Ammon's horn (tissue), 1 donor: Measurements from ENCODE around the gene FUBP3.

Source experiments
- DNase-seq: peaks from one replicate; pipeline ENCODE4 v3.0.0-alpha.2; 2016; ENCODE audit warnings: low spot score

Gene FUBP3, protein sequence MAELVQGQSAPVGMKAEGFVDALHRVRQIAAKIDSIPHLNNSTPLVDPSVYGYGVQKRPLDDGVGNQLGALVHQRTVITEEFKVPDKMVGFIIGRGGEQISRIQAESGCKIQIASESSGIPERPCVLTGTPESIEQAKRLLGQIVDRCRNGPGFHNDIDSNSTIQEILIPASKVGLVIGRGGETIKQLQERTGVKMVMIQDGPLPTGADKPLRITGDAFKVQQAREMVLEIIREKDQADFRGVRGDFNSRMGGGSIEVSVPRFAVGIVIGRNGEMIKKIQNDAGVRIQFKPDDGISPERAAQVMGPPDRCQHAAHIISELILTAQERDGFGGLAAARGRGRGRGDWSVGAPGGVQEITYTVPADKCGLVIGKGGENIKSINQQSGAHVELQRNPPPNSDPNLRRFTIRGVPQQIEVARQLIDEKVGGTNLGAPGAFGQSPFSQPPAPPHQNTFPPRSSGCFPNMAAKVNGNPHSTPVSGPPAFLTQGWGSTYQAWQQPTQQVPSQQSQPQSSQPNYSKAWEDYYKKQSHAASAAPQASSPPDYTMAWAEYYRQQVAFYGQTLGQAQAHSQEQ

DNA sequence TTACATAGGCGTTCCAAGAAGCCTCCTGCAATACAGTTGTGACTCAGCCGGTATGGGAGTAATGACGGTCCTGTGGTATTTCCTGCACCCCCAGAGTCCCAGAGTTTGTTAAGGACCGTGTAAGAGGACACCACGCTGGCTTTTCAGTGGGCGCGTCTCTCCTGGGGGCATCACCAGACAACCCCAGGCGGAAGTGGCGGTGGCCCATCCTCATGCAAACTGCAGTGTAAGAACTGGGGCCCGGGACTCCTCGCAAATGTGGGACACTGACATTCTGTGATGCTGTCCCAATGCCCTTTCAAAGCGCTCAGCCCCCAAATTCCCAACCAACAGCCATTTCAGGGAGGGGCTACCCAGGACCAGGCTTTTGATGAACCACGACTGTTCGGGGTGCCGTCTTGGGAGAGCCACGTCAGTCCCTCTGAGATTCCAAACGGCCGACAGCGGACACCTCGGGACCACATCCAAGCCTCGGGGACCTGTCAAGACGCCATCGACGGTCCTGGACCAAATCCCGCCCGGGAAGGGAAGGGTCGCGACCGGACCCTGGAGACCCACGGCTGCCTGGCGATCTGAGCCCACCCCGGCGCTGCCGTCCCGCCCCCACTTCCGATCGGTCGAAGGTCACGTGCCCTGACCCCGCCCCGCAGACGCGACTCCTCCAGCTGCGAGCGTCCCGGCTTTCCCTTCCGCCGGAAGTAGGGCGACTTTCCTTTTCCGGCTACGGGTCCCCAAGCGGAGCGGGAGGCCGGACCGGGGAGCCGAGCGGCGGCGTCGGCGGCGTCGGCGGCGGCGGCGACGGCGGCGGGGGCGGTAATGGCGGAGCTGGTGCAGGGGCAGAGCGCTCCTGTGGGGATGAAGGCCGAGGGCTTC, at the start of gene FUBP3:
TSS of gene FUBP3 (plus strand) at position 713 of the 873 bp plus-strand sequence. CDS start at position 817, 104 bp downstream.
- DNase-seq, result peak; percentile 91

DNA sequence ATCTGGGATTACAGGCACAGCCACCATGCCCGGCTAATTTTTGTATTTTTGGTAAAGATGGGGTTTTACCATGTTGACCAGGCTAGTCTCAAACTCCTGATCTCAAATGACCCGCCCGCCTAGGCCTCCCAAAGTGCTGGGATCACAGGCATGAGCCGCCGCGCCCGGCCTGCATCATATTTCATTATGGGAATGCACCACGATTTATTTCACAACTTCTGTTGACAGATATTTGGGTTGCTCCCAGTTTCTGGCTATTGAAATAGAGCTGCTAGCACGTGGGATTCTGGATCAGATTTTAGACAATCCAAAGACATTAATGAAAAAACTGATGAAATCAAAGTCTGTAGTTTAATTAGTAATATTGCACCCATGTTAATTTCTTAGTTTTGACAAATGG, 48.4 kb upstream of the FUBP3 start:
- DNase-seq, result no peak

DNA sequence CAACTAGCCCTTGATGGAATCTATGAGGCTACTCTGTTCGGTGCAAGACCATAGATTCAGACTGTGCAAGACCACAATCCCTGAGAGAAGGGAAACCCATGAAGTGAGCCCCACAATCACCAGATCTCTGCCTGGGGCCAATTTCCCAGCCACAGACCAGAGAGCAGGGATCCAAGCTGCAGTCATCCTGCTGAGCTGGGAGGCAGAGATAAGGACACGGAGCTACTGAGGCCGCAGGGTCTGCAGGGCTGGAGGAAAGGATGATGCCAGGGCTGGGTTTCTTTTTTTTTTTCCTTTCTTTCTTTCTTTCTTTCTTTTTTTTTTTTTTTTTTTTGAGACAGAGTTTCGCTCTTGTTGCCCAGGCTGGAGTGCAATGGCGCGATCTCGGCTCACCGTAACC, 47.7 kb upstream of the FUBP3 start:
- no peak for DNase-seq

DNA sequence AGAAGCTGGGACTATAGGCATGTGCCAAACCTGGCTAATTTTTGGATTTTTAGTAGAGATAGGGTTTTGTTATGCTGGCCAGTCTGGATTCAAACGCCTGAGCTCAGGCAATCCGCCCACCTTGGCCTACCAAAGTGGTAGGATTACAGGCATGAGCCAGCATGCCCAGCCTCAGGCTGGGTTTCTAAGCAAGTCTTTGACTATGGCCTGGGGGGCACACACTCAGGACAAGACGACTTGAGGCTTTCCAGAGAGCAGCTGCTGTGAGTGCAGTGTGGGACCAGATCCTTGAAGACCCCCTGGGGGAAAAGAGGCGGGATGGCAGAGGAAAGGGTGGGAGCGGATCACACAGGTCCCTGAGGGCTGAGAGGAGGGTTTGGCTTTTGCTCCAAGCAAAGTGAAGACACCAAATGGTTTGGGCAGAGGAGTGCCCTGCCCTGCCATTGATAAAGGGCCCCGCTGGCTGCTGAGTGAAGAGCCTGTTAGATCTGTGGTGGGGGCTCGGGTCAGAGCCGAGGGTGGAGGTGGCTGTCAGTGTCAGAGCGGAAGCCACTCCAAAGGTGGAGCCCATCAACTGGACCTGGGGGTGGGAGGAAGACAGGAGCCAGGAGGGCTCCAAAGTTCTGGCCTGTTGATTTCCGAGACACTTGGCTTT, 46.8 kb upstream of the FUBP3 start:
- no peak for DNase-seq

DNA sequence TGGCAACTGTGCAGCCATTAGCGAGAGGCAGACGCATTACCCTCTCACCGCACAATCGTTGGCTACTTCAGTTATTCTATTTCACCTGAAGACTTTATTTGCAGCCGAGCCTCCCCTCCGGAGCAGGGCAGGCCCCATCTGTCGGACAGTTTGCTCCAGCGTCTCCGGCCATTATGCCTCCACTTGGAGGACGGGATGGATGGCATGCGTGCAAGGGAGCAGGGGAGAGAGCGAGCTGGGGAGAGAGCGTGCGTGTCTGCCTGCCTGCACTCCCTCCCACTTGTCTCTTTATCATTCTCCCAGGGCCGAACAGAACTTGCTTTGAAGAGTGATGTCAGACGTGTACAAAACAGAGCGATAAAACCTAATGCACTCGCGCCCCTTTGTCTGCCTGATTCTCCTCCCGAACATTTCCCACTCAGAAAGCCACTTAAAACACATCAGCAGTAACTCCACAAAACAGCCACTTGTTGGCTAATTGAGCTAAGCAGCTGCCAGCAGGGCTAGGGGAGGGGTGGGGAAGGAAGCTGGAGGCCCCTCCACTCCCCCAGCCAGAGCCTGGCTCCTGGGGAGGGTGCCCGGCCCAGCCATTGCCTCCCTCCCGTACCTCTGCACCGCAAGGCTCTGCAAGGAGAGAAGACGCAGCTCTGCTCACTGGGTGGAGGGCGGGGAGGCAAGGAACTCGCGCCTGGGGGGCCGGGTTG, 43.4 kb upstream of the FUBP3 start:
- peak; percentile 27 for DNase-seq

DNA sequence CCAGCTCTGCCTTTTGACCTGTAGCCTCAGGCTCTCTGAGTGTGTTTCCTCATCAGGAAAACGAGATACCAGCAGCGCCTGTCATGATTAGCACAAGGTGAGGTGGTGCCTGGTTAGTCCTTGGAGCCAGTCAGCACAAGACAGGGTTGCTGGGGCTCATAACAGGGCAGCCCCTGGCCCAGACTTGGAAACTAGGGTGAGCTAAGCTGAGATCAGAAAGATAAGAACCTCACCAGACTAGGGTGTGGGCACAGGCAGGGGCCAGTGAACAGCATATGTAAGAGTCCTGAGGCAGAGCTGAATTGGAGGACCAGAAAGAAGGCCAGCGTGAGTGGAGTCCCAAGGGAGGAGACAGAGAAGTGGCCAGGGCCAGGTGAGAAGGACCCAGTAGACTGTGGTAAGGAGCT, 42.7 kb upstream of the FUBP3 start:
- DNase-seq, result no peak

DNA sequence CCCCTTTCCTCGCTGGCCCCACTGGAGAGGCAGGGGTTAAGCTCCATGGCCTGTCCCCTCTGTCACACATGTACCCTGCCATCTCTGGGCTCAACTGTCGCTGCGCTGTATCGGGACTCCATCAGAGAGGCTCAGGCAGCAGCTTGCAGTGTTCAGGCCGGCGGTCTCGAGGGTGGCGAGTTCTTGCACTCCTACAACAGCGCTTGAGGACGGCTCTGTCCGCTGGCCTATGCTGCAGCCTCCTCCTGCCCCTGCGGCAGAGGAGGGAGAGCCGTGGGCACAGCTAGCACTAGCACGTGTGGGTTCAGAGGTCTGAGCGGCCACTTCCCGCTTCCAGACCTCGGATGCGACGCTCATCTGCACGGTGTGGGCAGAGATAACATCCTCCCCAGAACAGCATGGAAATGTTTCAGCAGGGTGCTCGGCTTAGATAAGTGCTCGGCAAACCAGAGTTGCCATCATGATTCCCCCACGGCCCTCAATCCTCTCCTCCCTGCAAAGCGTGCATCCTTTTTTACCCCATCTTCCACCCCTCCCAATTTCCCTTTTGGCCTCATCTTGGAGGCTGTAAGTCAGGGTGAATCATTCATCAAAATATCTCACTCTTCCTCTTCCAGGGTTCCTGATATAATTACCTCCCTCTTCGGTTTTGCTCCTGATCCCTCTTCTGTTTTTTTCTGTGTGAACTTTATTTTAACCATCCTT, 41.9 kb upstream of the FUBP3 start:
- no peak for DNase-seq

DNA sequence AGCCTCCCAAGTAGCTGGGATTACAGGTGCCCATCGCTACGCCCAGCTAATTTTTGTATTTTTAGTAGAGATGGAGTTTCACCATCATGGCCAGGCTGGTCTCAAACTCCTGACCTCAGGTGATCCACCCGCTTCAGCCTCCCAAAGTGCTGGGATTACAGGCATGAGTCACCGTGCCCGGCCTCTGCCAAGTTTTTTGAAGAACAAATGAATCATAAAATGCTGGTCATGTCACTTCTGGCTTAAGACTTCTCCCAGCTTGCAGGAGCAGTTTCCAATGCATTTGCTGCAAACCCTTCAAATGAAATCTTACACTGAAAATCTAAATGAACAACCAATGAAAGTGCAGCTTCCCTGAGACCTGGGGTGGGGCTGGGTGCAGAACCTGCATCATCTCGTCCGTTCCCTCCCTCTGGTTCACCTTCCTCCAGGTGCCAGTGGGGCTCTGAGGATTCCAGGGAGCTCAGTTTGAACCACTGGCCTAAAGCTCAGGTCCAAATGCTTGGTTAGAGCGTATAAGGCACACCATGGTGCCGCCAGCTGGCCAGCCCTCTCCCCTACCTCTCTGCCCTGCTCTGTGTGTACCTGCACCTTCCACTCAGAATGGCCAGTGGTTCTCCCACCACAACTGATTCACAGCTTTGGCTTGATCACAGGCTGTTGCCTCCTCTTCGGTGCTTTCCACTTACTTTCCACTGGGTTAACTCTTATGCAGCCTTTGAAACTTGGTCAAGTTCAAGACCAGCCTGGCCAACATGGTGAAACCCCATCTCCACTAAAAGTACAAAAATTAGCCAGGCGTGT, 39.8 kb upstream of the FUBP3 start:
- DNase-seq, result no peak

DNA sequence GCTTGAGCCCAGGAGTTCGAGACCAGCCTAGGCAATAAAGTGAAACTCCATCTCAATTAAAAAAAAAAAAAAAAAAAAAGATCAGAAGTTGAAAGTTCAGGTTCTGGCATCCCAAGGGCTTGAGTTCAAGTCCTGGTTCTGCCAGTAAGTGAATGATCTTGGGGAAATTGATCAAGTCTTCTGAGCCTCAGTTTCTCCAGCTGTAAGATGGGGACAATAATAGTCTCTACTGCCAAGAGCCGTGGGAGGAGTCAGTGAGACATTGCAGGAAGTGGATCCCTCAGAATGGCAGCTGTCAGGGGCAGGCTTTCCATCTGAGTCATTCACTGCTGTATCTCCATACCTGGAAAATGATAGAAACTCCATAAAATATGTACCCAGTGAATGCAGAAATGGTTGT, 37.8 kb upstream of the FUBP3 start:
- DNase-seq, result no peak

DNA sequence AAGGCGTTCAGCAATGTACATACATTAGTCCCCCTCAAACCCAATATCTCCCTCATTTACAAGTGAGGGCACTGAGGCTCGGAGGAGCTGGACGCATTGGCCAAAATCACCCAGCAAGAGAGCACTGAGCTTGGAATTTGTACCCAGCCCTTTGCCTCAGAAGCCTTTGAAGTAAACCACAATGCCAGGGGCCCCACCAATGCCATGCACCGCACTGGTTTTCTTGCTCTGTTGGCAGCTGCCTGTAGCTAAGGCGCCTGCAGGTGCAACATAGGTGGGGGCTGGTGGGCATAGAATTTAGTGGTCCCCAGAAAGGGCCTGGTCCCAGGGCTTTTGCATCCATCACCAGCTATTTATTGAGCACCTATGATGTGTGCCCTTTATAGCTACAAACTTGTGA, 37.3 kb upstream of the FUBP3 start:
- DNase-seq, result no peak

DNA sequence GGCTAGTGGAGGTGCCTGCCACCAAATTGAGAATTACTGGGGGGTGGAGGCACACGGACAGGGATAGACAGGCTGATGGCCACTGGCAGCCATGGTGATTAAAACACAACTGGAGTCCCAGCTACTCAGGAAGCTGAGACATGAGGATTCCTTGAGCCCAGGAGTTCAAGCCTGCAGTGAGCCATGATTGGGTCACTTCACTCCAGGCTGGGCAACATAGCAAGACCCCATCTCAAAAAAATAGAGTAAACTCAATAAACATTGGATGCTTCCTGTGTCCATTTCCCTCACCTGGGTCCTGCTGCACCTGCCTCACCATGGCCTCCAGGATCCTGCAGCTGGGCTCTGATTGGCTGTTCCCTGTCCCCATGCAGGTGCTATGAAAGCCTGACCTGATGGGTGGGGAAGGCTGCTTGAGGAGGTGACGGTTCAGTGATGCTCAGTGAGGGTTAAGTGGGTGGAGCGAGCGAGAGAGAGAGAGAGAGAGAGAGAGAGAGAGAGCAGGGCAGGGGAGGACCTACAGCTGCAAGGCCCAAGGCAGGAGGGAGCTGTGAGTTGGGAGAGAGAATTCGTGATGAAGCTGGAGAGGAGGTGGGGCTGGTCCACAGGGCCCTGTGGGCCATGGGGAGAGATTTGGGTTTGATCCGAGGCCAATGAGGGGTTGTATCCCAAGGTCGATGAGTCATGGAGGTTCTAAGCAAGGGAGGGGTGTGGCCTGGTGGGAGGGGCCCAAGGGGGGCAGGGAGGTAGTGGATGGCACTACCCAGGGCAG, 36.7 kb upstream of the FUBP3 start:
- no peak for DNase-seq

DNA sequence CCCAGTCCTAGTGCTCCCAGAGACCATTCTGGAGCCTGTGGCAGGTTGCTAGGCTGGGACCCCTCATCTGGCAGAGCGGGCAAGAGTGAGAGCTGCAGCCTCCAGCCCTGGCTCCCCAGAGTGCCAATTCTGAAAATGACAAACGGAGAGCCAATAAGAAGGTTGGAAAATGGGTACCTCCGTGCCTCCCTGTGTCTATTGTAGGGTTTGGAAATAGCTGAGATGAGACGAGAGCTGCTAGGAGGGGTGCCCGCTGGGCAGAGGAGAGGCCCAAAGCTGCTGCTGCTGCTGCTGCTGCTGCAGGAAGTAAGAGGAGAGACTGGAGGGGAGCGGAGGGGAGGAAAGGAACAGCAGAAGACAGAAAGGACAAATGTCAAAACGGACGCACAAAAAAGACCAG, 36.0 kb upstream of the FUBP3 start:
- no peak for DNase-seq

DNA sequence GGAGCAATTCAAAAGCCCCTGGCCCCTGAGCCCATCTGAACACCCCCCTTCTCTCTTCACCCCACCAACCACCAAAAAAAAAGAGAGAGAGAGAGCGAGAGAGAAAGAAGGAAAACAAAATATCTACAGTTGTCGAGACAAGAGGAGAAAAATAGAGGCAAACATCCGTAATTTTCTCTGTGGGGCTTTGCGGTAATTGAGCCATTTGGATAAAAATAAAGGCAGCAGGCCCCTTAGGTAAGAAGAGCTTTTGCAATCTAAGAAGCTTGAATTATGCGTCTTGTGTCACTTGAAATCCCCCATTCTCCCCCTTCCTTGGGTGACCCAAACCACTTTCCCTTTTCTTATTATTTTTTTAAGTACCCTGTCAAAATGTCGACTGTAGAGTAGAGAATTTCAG, 35.5 kb upstream of the FUBP3 start:
- DNase-seq, result no peak

DNA sequence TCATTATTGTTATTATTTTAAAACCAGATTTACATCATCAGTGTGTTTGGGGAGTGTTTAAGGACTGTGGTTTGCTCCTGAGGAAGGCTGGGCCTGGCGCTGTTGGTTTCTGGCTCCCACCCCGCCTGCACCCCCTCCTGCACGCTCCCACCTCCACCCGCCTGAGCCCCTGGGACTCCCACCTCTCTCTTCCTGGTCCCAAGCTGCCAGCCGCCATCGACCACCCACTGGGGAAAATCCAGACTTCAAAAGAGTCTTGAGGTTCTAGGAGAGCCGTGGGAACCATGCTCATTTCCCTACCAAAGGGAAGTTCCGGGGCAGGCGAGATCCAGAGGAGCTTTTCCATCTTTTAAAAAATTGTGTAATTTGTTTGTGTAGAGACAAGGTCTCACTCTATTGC, 35.0 kb upstream of the FUBP3 start:
- DNase-seq, result no peak

DNA sequence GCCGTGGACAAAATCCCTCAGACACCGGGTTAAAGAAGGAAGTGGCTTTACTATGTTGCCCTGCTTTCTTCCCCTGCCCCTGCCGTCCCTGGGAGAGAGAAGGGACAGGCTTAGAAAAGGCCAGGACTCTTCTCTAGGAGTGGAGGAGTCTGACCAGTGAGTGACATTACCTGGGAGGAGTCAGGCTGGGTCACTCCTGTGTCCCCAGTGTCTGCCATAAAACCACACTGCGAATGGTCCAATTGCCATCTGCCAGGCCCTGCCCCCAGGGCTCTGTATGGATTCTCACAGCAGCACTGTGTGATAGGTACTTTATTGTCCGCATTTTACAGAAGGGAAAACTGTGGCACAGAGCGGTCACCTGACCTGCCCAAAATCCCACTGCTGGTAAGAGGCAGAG, 31.3 kb upstream of the FUBP3 start:
- DNase-seq, result no peak

DNA sequence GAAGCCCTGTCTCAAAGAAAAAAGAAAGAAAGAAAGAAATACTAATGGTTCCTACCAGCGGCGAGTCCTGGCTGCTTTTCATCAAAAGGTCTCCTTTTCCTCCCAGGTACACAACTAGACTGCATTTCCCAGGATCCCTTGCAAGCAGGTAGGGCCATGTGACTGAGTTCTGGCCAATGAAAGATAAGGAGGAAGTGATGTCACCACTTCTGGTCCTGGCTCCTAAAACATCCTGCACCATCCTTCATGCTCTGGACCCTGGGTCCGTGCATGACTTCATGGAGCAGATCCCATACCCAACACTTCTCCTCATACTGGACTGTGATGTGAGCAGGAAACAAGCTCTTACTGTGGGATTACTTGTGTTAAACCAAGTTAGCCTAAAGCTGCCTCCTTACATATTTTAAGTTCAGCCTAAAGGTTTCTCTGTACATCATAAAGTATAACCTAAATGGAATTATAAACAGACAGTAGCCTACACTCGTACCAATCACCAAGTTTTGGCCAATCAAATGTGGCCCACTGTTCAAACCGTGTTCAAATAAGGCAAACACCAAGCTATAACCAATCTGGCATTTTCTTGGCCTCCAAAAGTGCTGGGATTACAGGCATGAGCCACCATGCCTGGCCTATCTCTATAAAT, 30.2 kb upstream of the FUBP3 start:
- no peak for DNase-seq

DNA sequence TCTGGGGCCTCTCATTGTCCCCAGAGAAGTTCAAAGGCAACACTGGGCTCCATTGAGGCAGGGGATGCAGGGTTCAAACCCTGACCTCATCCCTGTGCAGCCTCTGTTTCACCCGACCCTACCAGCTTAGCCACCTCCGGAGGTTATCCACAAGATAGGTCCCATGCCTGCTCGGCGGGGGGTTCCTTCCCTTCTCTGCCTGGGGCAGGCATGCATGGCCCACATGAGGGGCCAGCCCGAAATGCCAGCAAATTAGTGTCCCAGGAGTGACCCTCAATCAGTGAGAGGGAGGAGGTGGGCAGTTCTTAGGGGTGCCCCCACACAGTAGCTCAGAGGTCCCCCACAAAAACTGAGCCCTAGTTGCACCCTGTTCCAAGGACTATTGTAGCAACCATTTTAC, 24.8 kb upstream of the FUBP3 start:
- DNase-seq, result no peak

DNA sequence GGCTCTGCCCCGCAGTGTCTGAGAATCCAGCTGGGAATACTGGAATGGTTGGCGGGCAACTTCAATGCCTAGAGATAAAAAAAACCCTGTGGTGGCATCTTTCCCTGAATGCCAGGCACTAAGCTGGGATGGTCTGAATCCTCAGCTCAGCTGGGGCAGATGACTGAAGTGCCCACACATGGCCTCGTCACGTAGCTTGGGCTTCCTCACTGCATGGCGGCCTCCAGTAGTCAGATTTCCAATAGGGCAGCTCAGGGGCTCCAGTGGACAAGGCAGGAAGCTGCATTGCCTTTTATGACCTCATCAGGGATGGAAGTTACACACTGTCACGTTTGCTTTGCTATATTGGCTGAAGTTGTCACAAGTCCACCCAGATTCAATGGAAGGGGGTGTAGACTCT, 24.3 kb upstream of the FUBP3 start:
- no peak for DNase-seq

DNA sequence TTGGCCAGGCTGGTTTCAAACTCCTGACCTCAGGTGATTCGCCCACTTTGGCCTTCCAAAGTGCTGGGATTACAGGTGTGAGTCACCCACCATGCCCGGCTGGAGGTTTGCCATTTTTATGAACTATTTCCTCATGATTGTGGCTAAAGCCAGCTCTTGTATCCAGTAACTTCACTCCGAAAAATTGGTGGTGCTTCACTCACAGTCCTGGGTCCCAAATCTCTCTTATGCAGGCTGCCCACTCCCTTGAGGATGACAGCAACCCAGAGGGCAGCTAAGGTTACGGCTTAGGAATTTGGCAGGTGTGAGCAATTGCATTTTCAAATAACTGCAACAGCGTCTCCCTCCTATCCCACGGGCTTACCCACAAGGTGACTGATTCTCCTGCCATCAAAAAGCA, 23.4 kb upstream of the FUBP3 start:
- no peak for DNase-seq
